HCT116 (cell line): ENCODE data around the gene PIK3CD. TPM values are rescaled to one million over a fixed set of nuclear protein-coding genes. Genes with fewer than 3 reads are reported as not detected.

Experiments
- ATAC-seq: fragments of 200-7000 bp; cut with Tn5 transposase; 2 replicates; pipeline ENCODE4 v1.9.1; 2020; ENCODE audit warnings: mild to moderate bottlenecking, moderate library complexity
- BruUV-seq: library from RNA; stranded (reverse); fragments of 400-500 nt; replicated peaks from 2 replicates; lab custom pipeline; 2021; lab: Mats Ljungman, UMichigan
- CTCF ChIA-PET: fragments of 300-600 bp; sonication (Branson Sonifier 250); formaldehyde crosslinking; loops from one replicate; lab custom pipeline; 2021; ENCODE audit warnings: antibody characterized with exemption; lab: Charles Lee
- POLR2A ChIA-PET: fragments of 300-600, 350-600 bp; sonication (Branson Sonifier 250); formaldehyde crosslinking; loops from one replicate; lab custom pipeline; 2021; ENCODE audit warnings: antibody characterized with exemption; lab: Charles Lee
- RAD21 ChIA-PET, 2 experiments: fragments of 300-600 bp; sonication (Branson Sonifier 250); formaldehyde crosslinking; loops; one replicate each; lab custom pipeline; 2023; ENCODE audit warnings: low total read pairs in 2 of 2; ENCODE audit not compliant: uncharacterized antibody in 2 of 2, unreplicated experiment in 2 of 2, low non-redundant PET in 1 of 2; lab: Charles Lee
- DNase-seq: peaks from one replicate; pipeline ENCODE4 v3.0.0-alpha.2; 2010; ENCODE audit warnings: low read depth, low spot score
- H2AFZ ChIP-seq: fragments of 200-600 bp; shearing (Covaris generic), sonication (generic); 2 replicates; pipeline ENCODE4 v1.6.1; 2017; ENCODE audit warnings: low read depth, mixed run types, mixed read lengths, antibody characterized with exemption, low read length; ENCODE audit not compliant: poor library complexity, severe bottlenecking
- H3K27ac ChIP-seq: 2 replicates; pipeline ENCODE4 v1.5.1; 2012; ENCODE audit warnings: low read depth, low read length
- H3K27me3 ChIP-seq: fragments of 200-600 bp; sonication (generic); 2 replicates; pipeline ENCODE4 v1.6.1; 2016; ENCODE audit warnings: mixed run types, low read length, mixed read lengths; ENCODE audit not compliant: insufficient read depth
- H3K36me3 ChIP-seq, 2 experiments: fragments of 200-500 bp in 1 of 2; fragments of 200-600 bp in 1 of 2; sonication (Bioruptor generic) in 1 of 2; sonication (generic) in 1 of 2; 2 replicates each; pipeline versions ENCODE4 v1.5.1 to v1.6.1; 2014 to 2016; ENCODE audit warnings: low read length in 2 of 2, inconsistent platforms in 1 of 2, mixed read lengths in 1 of 2, mixed run types in 1 of 2; ENCODE audit not compliant: insufficient read depth in 2 of 2, control insufficient read depth in 1 of 2
- H3K4me1 ChIP-seq, 2 experiments: fragments of 200-600 bp in 1 of 2; sonication (generic) in 1 of 2; 2 replicates each; pipeline versions ENCODE4 v1.5.1 to v1.6.1; 2012 to 2017; ENCODE audit warnings: low read length in 2 of 2, inconsistent platforms in 1 of 2, mild to moderate bottlenecking in 1 of 2, mixed read lengths in 1 of 2, mixed run types in 1 of 2, moderate library complexity in 1 of 2; ENCODE audit not compliant: insufficient read depth in 2 of 2, control insufficient read depth in 1 of 2
- H3K4me2 ChIP-seq: fragments of 200-600 bp; sonication (generic); 2 replicates; pipeline ENCODE4 v1.6.1; 2017; ENCODE audit warnings: mixed run types, low read length, mixed read lengths
- H3K4me3 ChIP-seq, 2 experiments: fragments of 200-600 bp in 1 of 2; sonication (generic) in 1 of 2; replicated peaks in 1 of 2; 2 replicates each; pipeline ENCODE4 v1.5.1; 2011 to 2016; ENCODE audit warnings: low read length in 2 of 2, control low read depth in 1 of 2, low read depth in 1 of 2, mild to moderate bottlenecking in 1 of 2, mixed read lengths in 1 of 2, mixed run types in 1 of 2
- H3K79me2 ChIP-seq: fragments of 200-600 bp; sonication (generic); 2 replicates; pipeline ENCODE4 v1.6.1; 2017; ENCODE audit warnings: mild to moderate bottlenecking, mixed run types, low read length, moderate library complexity, mixed read lengths; ENCODE audit not compliant: insufficient read depth
- H3K9ac ChIP-seq: fragments of 200-600 bp; sonication (generic); 2 replicates; pipeline ENCODE4 v1.6.1; 2016; ENCODE audit warnings: low read length, mixed read lengths
- H3K9me2 ChIP-seq: fragments of 200-600 bp; sonication (generic), shearing (Covaris generic); 2 replicates; pipeline ENCODE4 v1.6.1; 2017; ENCODE audit warnings: mixed run types, mild to moderate bottlenecking, moderate library complexity; ENCODE audit not compliant: insufficient read depth
- H3K9me3 ChIP-seq, 2 experiments: fragments of 200-500 bp in 1 of 2; fragments of 200-600 bp in 1 of 2; sonication (Bioruptor generic) in 1 of 2; sonication (generic) in 1 of 2; 2 replicates each; pipeline ENCODE4 v1.6.1; 2014 to 2017; ENCODE audit warnings: low read length in 2 of 2, mixed read lengths in 2 of 2, inconsistent platforms in 1 of 2, low read depth in 1 of 2, mild to moderate bottlenecking in 1 of 2, mixed run types in 1 of 2, moderate library complexity in 1 of 2; ENCODE audit not compliant: control insufficient read depth in 1 of 2, insufficient read depth in 1 of 2
- H4K20me1 ChIP-seq: fragments of 200-600 bp; sonication (generic), shearing (Covaris generic); 2 replicates; pipeline ENCODE4 v1.6.1; 2017; ENCODE audit warnings: mixed run types, mild to moderate bottlenecking, moderate library complexity; ENCODE audit not compliant: insufficient read depth
- CBX3 ChIP-seq: IDR thresholded peaks from 2 replicates; pipeline ENCODE4 v1.6.1; 2012; ENCODE audit warnings: low read depth
- EZH2phosphoT487 ChIP-seq: fragments of 200-600 bp; IDR thresholded peaks from 2 replicates; pipeline ENCODE4 v1.6.1; 2018; ENCODE audit warnings: antibody characterized with exemption, borderline replicate concordance
- JUND ChIP-seq: IDR thresholded peaks from 2 replicates; pipeline ENCODE4 v1.6.1; 2012
- POLR2A ChIP-seq: IDR thresholded peaks from 2 replicates; pipeline ENCODE4 v1.7.0; 2011; ENCODE audit warnings: borderline replicate concordance; ENCODE audit not compliant: insufficient read depth, insufficient read length; ENCODE audit errors: extremely low read depth
- RAD21 ChIP-seq: IDR thresholded peaks from 2 replicates; pipeline ENCODE4 v1.6.1; 2012; ENCODE audit warnings: low read depth, mild to moderate bottlenecking
- SP1 ChIP-seq: IDR thresholded peaks from 2 replicates; pipeline ENCODE4 v1.6.1; 2012; ENCODE audit warnings: low read depth
- SRF ChIP-seq: IDR thresholded peaks from 2 replicates; pipeline ENCODE4 v1.6.1; 2012; ENCODE audit warnings: low read depth
- TCF7L2 ChIP-seq: IDR thresholded peaks from 2 replicates; pipeline ENCODE4 v1.7.0; 2011; ENCODE audit warnings: borderline replicate concordance, inconsistent platforms; ENCODE audit not compliant: insufficient read depth, insufficient read length; ENCODE audit errors: extremely low read depth
- YY1 ChIP-seq: IDR thresholded peaks from 2 replicates; pipeline ENCODE4 v1.6.1; 2011; ENCODE audit warnings: low read length, low read depth, moderate library complexity, mild to moderate bottlenecking; ENCODE audit not compliant: insufficient replicate concordance; ENCODE audit errors: extremely low read depth
- ZFX ChIP-seq: fragments of 450-650 bp; IDR thresholded peaks from 2 replicates; pipeline ENCODE4 v1.6.1; 2017
- intact Hi-C: fragments of 100-400 bp; cut with micrococcal nuclease; formaldehyde crosslinking; loops from 2 replicates; pipeline ENCODE4 v1.10.0; 2022
- total RNA-seq: library from RNA; stranded (reverse); gene quantifications from one replicate; pipeline ENCODE4 v1.2.1, GENCODE V29; 2021; ENCODE audit not compliant: unreplicated experiment
- TF ChIP-seq, protein P1 (sequence below): IDR thresholded peaks from 2 replicates; pipeline ENCODE4 v1.6.1; 2012; ENCODE audit warnings: low read depth

PIK3CD gene
- total RNA-seq, 1 experiment from 2014 or later, result 9.2 TPM

DNA sequence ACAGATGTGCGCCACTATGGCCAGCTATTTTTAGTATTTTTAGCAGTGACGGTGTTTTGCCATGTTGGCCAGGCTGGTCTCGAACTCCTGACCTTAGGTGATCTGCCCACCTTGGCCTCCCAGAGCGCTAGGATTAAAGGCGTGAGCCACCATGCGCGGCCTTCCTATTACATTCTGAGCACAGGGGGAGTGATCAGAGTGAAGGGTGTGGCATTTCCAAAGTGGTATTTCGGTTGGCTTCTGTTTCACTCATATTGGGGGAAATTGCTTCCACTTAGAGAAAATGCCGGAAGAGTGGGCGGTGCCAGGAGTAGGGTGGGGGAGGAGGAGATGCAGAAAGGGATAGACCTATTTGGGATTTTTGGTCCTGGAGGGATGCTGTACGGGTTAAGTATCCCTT lies 4.3 kb downstream of the PIK3CD start:
- ChIA-PET CTCF (no interaction called here), RAD21 (no interaction called here), POLR2A (no interaction called here)
- H3K4me1 ChIP-seq, result peaks cover 4 to 10% of the 10 kb centered on the region in 2 experiments; a peak in 3 of 4 replicates
- no peaks in the 10 kb centered on the region for H4K20me1 ChIP-seq
- H3K9me2 ChIP-seq, result no peaks in the 10 kb centered on the region
- no peak overlapping the region for H3K4me3 ChIP-seq
- no peak overlapping the region for H3K9ac ChIP-seq
- H3K79me2 ChIP-seq, result no peaks in the 10 kb centered on the region
- no peaks in the 10 kb centered on the region for H3K36me3 ChIP-seq
- H3K27ac ChIP-seq, result no peak overlapping the region
- no peak overlapping the region for H3K4me2 ChIP-seq
- BruUV-seq, result no TSS peak
- DNase-seq (no peak), ATAC-seq (no peak)
- intact Hi-C loops, result no loop called here
- no peaks in the 10 kb centered on the region for H3K27me3 ChIP-seq
- H2AFZ ChIP-seq, result no peak overlapping the region
- no peaks in the 10 kb centered on the region for H3K9me3 ChIP-seq
- TF ChIP-seq SP1, result no peak
- no peak for TF ChIP-seq TCF7L2
- TF ChIP-seq, protein P1, sequence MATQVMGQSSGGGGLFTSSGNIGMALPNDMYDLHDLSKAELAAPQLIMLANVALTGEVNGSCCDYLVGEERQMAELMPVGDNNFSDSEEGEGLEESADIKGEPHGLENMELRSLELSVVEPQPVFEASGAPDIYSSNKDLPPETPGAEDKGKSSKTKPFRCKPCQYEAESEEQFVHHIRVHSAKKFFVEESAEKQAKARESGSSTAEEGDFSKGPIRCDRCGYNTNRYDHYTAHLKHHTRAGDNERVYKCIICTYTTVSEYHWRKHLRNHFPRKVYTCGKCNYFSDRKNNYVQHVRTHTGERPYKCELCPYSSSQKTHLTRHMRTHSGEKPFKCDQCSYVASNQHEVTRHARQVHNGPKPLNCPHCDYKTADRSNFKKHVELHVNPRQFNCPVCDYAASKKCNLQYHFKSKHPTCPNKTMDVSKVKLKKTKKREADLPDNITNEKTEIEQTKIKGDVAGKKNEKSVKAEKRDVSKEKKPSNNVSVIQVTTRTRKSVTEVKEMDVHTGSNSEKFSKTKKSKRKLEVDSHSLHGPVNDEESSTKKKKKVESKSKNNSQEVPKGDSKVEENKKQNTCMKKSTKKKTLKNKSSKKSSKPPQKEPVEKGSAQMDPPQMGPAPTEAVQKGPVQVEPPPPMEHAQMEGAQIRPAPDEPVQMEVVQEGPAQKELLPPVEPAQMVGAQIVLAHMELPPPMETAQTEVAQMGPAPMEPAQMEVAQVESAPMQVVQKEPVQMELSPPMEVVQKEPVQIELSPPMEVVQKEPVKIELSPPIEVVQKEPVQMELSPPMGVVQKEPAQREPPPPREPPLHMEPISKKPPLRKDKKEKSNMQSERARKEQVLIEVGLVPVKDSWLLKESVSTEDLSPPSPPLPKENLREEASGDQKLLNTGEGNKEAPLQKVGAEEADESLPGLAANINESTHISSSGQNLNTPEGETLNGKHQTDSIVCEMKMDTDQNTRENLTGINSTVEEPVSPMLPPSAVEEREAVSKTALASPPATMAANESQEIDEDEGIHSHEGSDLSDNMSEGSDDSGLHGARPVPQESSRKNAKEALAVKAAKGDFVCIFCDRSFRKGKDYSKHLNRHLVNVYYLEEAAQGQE, result no peak
- no peak for TF ChIP-seq SRF
- no peak for TF ChIP-seq CBX3
- no peak for TF ChIP-seq JUND
- TF ChIP-seq EZH2phosphoT487, result no peak
- no peak for TF ChIP-seq ZFX
- TF ChIP-seq YY1, result no peak
- no peak for TF ChIP-seq POLR2A
- no peak for TF ChIP-seq RAD21
